HepG2 (cell line): ENCODE results near the gene SLC2A8. TPM values are rescaled to one million over a fixed set of nuclear protein-coding genes. Genes with fewer than 3 reads are reported as not detected.

ENCODE experiments used
- CREB3 ChIP-seq: sonication (generic); formaldehyde crosslinking; IDR thresholded peaks from 2 replicates; pipeline ENCODE4 v1.5.0; 2020; ENCODE audit warnings: missing genetic modification reagents
- HOXA5 ChIP-seq: sonication (generic); formaldehyde crosslinking; IDR thresholded peaks from 2 replicates; pipeline ENCODE4 v1.4.0; 2020; ENCODE audit warnings: missing genetic modification reagents
- MBNL3 ChIP-seq: fragments of 250-450 bp; sonication (Bioruptor Pico); conservative IDR thresholded peaks from 2 replicates; pipeline ENCODE4 v1.8.0; 2022; ENCODE audit warnings: mild to moderate bottlenecking, inconsistent platforms
- MED1 ChIP-seq: sonication (generic); formaldehyde crosslinking; IDR thresholded peaks from 2 replicates; pipeline ENCODE4 v1.4.0; 2020; ENCODE audit warnings: missing genetic modification reagents
- NFRKB ChIP-seq: fragments of 450-650 bp; IDR thresholded peaks from 2 replicates; pipeline ENCODE4 v1.6.1; 2017
- NR3C1 ChIP-seq: sonication (generic); formaldehyde crosslinking; IDR thresholded peaks from 2 replicates; pipeline ENCODE4 v1.4.0; 2020; ENCODE audit warnings: missing genetic modification reagents
- PHF20 ChIP-seq: sonication (generic); formaldehyde crosslinking; IDR thresholded peaks from 2 replicates; pipeline ENCODE4 v1.5.0; 2020; ENCODE audit warnings: mild to moderate bottlenecking, missing genetic modification reagents
- PRDM15 ChIP-seq: sonication (generic); formaldehyde crosslinking; IDR thresholded peaks from 2 replicates; pipeline ENCODE4 v1.4.0; 2020; ENCODE audit warnings: missing genetic modification reagents
- TBL1XR1 ChIP-seq: fragments of 150-350 bp; IDR thresholded peaks from 2 replicates; pipeline ENCODE4 v1.6.1; 2014; ENCODE audit warnings: borderline replicate concordance, low read length; ENCODE audit not compliant: partially characterized antibody
- ZBTB26 ChIP-seq: IDR thresholded peaks from 2 replicates; pipeline ENCODE4 v1.6.1; 2016; ENCODE audit warnings: missing compliant biosample characterization, missing genetic modification reagents, borderline replicate concordance
- ZFYVE20 ChIP-seq: sonication (generic); formaldehyde crosslinking; IDR thresholded peaks from 2 replicates; pipeline ENCODE4 v1.8.0; 2023; ENCODE audit warnings: low read depth, mild to moderate bottlenecking, moderate library complexity, missing genetic modification reagents, borderline replicate concordance
- ZNF335 ChIP-seq: sonication (generic); formaldehyde crosslinking; IDR thresholded peaks from 2 replicates; pipeline ENCODE4 v1.4.0; 2020; ENCODE audit warnings: missing genetic modification reagents
- ZNF33A ChIP-seq: sonication (generic); formaldehyde crosslinking; IDR thresholded peaks from 2 replicates; pipeline ENCODE4 v1.5.1; 2020; ENCODE audit warnings: missing genetic modification reagents, mild to moderate bottlenecking, moderate library complexity, borderline replicate concordance
- ZNF343 ChIP-seq: sonication (generic); formaldehyde crosslinking; IDR thresholded peaks from 2 replicates; pipeline ENCODE4 v1.4.0; 2020; ENCODE audit warnings: mild to moderate bottlenecking, missing genetic modification reagents
- ZNF878 ChIP-seq: sonication (generic); formaldehyde crosslinking; IDR thresholded peaks from 2 replicates; pipeline ENCODE4 v1.8.1; 2023; ENCODE audit warnings: mild to moderate bottlenecking, missing genetic modification reagents, moderate library complexity
- polyA plus RNA-seq, 8 experiments: library from polyadenylated mRNA; depleted of rRNA in 3 of 8; stranded (reverse) in 7 of 8; unstranded in 1 of 8; fragments of >200 nt; fragmentation: Illumina TruSeq in 4 of 8; extraction: Trizol in 4 of 8; gene quantifications; 2 replicates each; pipeline versions ENCODE4 v1.2.1 to v1.2.3, GENCODE V29; 2011 to 2016; ENCODE audit warnings: low read depth in 4 of 8, missing spikeins in 1 of 8, mixed read lengths in 1 of 8; ENCODE audit not compliant: insufficient read depth in 1 of 8
- total RNA-seq, 5 experiments: library from RNA; depleted of rRNA; stranded (reverse); fragments of >200 nt; fragmentation: Illumina TruSeq; extraction: Trizol; gene quantifications; 2 replicates each; pipeline ENCODE4 v1.2.3, GENCODE V29; 2016; ENCODE audit warnings: low read depth in 1 of 5
- TF ChIP-seq, protein P1 (sequence below): sonication (generic); formaldehyde crosslinking; IDR thresholded peaks from 2 replicates; pipeline ENCODE4 v1.5.1; 2020; ENCODE audit warnings: mild to moderate bottlenecking, missing genetic modification reagents, borderline replicate concordance
- TF ChIP-seq, protein P2 (sequence below): sonication (generic); formaldehyde crosslinking; IDR thresholded peaks from 2 replicates; pipeline ENCODE4 v1.5.1; 2020; ENCODE audit warnings: mild to moderate bottlenecking, moderate library complexity, missing genetic modification reagents
- TF ChIP-seq, protein P3 (sequence below): IDR thresholded peaks from 2 replicates; pipeline ENCODE4 v1.6.1; 2016; ENCODE audit warnings: mild to moderate bottlenecking

The SLC2A8 gene
- total and polyA plus RNA-seq, 2 of the 13 experiments (the other 11 are each of a cell fraction or from before 2014, with no cell fraction given), result 22.6 to 48.6 TPM

DNA sequence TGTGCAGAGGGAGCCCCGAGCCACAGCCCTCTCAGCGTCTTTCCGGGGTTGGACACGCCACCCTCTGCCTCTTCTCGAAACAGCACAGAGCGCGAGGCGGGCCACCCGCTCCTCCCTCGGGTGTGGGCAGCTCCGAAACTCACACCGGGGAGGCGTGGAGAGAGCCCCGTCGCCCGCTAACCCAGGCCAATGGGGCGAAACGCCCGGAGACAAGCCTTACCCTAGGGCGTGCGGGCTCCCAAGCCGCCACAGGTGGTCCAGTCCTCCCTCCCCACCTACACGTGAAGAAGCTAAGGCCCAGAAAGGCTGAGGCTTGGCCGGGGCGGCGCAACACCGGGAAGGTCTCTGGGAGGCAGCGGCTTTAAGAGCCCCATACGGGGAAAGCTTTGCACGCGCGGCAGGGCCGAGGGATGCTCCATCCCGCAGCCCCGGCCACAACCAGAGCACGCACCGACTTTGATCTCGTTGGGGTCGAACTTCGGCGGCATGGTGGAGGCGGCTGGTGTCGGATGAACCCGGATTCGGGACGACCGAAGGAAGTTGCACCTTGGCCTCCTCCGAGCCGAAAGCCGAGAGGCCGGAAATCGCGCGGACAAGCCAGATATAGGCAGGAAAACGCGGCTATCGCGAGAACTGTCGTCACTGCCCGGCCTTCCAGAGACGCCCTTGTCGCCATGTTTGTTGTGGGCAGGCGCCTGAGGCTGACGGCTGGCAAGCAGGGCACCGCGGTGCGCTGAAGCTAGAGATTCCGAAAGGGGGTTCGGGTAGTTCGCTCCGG, 54.0 kb downstream of the SLC2A8 start, which contains the start of the genes LRSAM1 and RPL12 (continued):
- TF ChIP-seq, protein P1, sequence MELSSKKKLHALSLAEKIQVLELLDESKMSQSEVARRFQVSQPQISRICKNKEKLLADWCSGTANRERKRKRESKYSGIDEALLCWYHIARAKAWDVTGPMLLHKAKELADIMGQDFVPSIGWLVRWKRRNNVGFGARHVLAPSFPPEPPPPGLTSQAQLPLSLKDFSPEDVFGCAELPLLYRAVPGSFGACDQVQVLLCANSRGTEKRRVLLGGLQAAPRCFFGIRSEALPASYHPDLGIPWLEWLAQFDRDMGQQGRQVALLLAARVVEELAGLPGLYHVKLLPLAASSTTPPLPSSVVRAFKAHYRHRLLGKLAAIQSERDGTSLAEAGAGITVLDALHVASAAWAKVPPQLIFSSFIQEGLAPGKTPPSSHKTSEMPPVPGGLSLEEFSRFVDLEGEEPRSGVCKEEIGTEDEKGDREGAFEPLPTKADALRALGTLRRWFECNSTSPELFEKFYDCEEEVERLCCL, result peak; percentile 61; the same call in 1 of the 2 replicates
- TF ChIP-seq PHF20 (CRISPR knock-in tag) (peak; percentile 77; the same call in 1 of the 2 replicates), ZFYVE20 (CRISPR knock-in tag) (no peak), ZBTB26 (CRISPR knock-in tag) (no peak; the same call in 1 of the 2 replicates), HOXA5 (CRISPR knock-in tag) (peak; percentile 87; the same call in 1 of the 2 replicates), MBNL3 (CRISPR knock-in tag) (no peak), ZNF335 (CRISPR knock-in tag) (peak; percentile 71; the same call in 1 of the 2 replicates), NFRKB (no peak), CREB3 (CRISPR knock-in tag) (0 out of 2 replicates have a peak, but pooled peaks have one; percentile 40), TBL1XR1 (peak; percentile 84), MED1 (CRISPR knock-in tag) (peak; percentile 81), ZNF33A (CRISPR knock-in tag) (no peak), ZNF878 (CRISPR knock-in tag) (peak; percentile 83; the same call in 1 of the 2 replicates), ZNF343 (CRISPR knock-in tag) (peak; percentile 95; the same call in 1 of the 2 replicates), PRDM15 (CRISPR knock-in tag) (no peak), NR3C1 (CRISPR knock-in tag) (no peak)
- TF ChIP-seq, protein P2, sequence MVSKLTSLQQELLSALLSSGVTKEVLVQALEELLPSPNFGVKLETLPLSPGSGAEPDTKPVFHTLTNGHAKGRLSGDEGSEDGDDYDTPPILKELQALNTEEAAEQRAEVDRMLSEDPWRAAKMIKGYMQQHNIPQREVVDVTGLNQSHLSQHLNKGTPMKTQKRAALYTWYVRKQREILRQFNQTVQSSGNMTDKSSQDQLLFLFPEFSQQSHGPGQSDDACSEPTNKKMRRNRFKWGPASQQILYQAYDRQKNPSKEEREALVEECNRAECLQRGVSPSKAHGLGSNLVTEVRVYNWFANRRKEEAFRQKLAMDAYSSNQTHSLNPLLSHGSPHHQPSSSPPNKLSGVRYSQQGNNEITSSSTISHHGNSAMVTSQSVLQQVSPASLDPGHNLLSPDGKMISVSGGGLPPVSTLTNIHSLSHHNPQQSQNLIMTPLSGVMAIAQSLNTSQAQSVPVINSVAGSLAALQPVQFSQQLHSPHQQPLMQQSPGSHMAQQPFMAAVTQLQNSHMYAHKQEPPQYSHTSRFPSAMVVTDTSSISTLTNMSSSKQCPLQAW (CRISPR knock-in tag), result peak; percentile 79; the same call in 1 of the 2 replicates
- TF ChIP-seq, protein P3, sequence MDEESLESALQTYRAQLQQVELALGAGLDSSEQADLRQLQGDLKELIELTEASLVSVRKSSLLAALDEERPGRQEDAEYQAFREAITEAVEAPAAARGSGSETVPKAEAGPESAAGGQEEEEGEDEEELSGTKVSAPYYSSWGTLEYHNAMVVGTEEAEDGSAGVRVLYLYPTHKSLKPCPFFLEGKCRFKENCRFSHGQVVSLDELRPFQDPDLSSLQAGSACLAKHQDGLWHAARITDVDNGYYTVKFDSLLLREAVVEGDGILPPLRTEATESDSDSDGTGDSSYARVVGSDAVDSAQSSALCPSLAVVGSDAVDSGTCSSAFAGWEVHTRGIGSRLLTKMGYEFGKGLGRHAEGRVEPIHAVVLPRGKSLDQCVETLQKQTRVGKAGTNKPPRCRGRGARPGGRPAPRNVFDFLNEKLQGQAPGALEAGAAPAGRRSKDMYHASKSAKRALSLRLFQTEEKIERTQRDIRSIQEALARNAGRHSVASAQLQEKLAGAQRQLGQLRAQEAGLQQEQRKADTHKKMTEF, result peak; percentile 76; the same call in 1 of the 2 replicates
